ENCODE data around the gene ZNF407. TPM values are rescaled to one million over a fixed set of nuclear protein-coding genes. Genes with fewer than 3 reads are reported as not detected.

The ZNF407 gene
- total and polyA plus RNA-seq, 4 donors = 2.8 to 34.9 (median 9.5) TPM

- TF ChIP-seq, protein P1, sequence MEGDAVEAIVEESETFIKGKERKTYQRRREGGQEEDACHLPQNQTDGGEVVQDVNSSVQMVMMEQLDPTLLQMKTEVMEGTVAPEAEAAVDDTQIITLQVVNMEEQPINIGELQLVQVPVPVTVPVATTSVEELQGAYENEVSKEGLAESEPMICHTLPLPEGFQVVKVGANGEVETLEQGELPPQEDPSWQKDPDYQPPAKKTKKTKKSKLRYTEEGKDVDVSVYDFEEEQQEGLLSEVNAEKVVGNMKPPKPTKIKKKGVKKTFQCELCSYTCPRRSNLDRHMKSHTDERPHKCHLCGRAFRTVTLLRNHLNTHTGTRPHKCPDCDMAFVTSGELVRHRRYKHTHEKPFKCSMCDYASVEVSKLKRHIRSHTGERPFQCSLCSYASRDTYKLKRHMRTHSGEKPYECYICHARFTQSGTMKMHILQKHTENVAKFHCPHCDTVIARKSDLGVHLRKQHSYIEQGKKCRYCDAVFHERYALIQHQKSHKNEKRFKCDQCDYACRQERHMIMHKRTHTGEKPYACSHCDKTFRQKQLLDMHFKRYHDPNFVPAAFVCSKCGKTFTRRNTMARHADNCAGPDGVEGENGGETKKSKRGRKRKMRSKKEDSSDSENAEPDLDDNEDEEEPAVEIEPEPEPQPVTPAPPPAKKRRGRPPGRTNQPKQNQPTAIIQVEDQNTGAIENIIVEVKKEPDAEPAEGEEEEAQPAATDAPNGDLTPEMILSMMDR (IDR thresholded peaks at IDR 0.05; ENCODE audit: control extremely low read depth, extremely low read depth) = no peak
- Histone ChIP-seq H3K9me3 (ENCODE audit: control insufficient read depth in 4 of 4, insufficient read depth in 3 of 4, low read length in 3 of 4) (no peaks in the 10 kb centered on the region), H3K4me1 (ENCODE audit: control insufficient read depth in 5 of 5, insufficient read depth in 5 of 5, low read length in 5 of 5) (peaks cover 0 to 3% (median 0%) of the 10 kb centered on the region in 5 donors), H3K27me3 (ENCODE audit: control insufficient read depth in 3 of 3, insufficient read depth in 3 of 3, low read length in 2 of 3) (no peaks in the 10 kb centered on the region), H3K27ac (ENCODE audit: low read depth in 1 of 2, low read length in 1 of 2) (no peak overlapping the region), H3K4me3 (no peak overlapping the region), H3K9ac (ENCODE audit: insufficient read depth in 1 of 2, low read length in 2 of 2) (no peak overlapping the region), H3K36me3 (ENCODE audit: control insufficient read depth in 4 of 4, insufficient read depth in 4 of 4, low read length in 4 of 4) (peaks cover 0 to 3% (median under 1%) of the 10 kb centered on the region in 4 donors)
- WGBS, 2 donors = 94 to 98% methylated on average over 3 of the region's 3 CpGs
- no peak for DNase-seq
- no peak for ATAC-seq (ENCODE audit: insufficient read depth, low FRiP score)
Measured at GRCh38 chr18:74873629-74874028, 276.0 kb downstream of the ZNF407 start.

GRCh38 chr18:74874351-74874750, 276.7 kb downstream of the ZNF407 start:
- Histone ChIP-seq H3K9ac (ENCODE audit: insufficient read depth in 1 of 2, low read length in 2 of 2) (no peak overlapping the region), H3K4me3 (no peak overlapping the region), H3K36me3 (ENCODE audit: control insufficient read depth in 4 of 4, insufficient read depth in 4 of 4, low read length in 4 of 4) (peaks cover 0 to 3% (median under 1%) of the 10 kb centered on the region in 4 donors), H3K27ac (ENCODE audit: low read depth in 1 of 2, low read length in 1 of 2) (no peak overlapping the region), H3K27me3 (ENCODE audit: control insufficient read depth in 3 of 3, insufficient read depth in 3 of 3, low read length in 2 of 3) (no peaks in the 10 kb centered on the region), H3K4me1 (ENCODE audit: control insufficient read depth in 5 of 5, insufficient read depth in 5 of 5, low read length in 5 of 5) (peaks cover 0 to 3% (median 0%) of the 10 kb centered on the region in 5 donors), H3K9me3 (ENCODE audit: control insufficient read depth in 4 of 4, insufficient read depth in 3 of 4, low read length in 3 of 4) (no peaks in the 10 kb centered on the region)
- TF ChIP-seq, protein P1 (IDR thresholded peaks at IDR 0.05; ENCODE audit: control extremely low read depth, extremely low read depth) = no peak
- DNase-seq (no peak), ATAC-seq (ENCODE audit: insufficient read depth, low FRiP score) (no peak)
- 93 to 98% methylated on average over 5 of the region's 5 CpGs for WGBS, 2 donors

DNA sequence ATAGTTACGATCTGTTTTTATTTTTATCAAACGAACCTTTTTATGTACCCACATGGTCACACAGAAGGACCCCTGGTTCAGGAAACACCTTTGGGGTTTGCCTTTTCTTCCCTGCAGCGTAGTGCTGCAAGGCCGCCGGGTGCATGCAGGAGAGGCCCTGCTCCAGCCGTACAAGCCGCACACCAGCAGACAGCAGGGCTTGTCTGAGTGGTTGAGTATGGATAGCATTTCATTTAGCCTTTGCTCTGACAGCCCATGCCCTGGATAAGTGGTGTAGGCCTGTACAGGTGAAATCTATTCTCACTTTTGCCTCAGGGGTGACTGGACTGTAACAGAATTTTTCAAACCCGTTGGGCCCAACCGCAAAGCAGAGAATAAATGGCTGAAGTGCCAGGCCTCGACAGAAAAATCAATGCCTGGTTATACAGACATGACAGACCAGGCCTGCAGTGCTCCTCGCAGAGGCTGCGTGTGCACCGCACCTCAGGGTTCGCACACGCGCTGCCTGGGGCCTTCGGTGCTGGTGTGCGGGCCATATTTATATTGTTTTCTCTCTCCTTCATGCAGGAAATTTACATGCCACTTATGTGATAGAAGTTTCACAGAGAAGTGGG, 279.1 kb downstream of the ZNF407 start:
- H3K36me3 ChIP-seq (ENCODE audit: control insufficient read depth in 4 of 4, insufficient read depth in 4 of 4, low read length in 4 of 4) = peaks cover 0 to 8% (median 5%) of the 10 kb centered on the region in 4 donors
- no peak overlapping the region for H3K9ac ChIP-seq (ENCODE audit: insufficient read depth in 1 of 2, low read length in 2 of 2)
- TF ChIP-seq, protein P1 (IDR thresholded peaks at IDR 0.05; ENCODE audit: control extremely low read depth, extremely low read depth) = no peak
- ATAC-seq (ENCODE audit: insufficient read depth, low FRiP score) (no peak), DNase-seq (no peak)
- no peak overlapping the region for H3K4me3 ChIP-seq
- no peaks in the 10 kb centered on the region for H3K9me3 ChIP-seq (ENCODE audit: control insufficient read depth in 4 of 4, insufficient read depth in 3 of 4, low read length in 3 of 4)
- 97 to 98% methylated on average over 18 of the region's 18 CpGs for WGBS, 2 donors
- H3K4me1 ChIP-seq (ENCODE audit: control insufficient read depth in 5 of 5, insufficient read depth in 5 of 5, low read length in 5 of 5) = peaks cover 0 to 3% (median 0%) of the 10 kb centered on the region in 5 donors
- no peak overlapping the region for H3K27ac ChIP-seq (ENCODE audit: low read depth in 1 of 2, low read length in 1 of 2)
- no peaks in the 10 kb centered on the region for H3K27me3 ChIP-seq (ENCODE audit: control insufficient read depth in 3 of 3, insufficient read depth in 3 of 3, low read length in 2 of 3)

GRCh38 chr18:74878267-74878666, 280.6 kb downstream of the ZNF407 start:
- peaks cover 0 to 14% (median 5%) of the 10 kb centered on the region in 4 donors for H3K36me3 ChIP-seq (ENCODE audit: control insufficient read depth in 4 of 4, insufficient read depth in 4 of 4, low read length in 4 of 4)
- no peak overlapping the region for H3K27ac ChIP-seq (ENCODE audit: low read depth in 1 of 2, low read length in 1 of 2)
- no peak overlapping the region for H3K4me3 ChIP-seq
- no peak overlapping the region for H3K9ac ChIP-seq (ENCODE audit: insufficient read depth in 1 of 2, low read length in 2 of 2)
- no peak for ATAC-seq (ENCODE audit: insufficient read depth, low FRiP score)
- H3K9me3 ChIP-seq (ENCODE audit: control insufficient read depth in 4 of 4, insufficient read depth in 3 of 4, low read length in 3 of 4) = no peaks in the 10 kb centered on the region
- no peak for DNase-seq
- peaks cover 0 to 3% (median 0%) of the 10 kb centered on the region in 5 donors for H3K4me1 ChIP-seq (ENCODE audit: control insufficient read depth in 5 of 5, insufficient read depth in 5 of 5, low read length in 5 of 5)
- WGBS, 2 donors = 97 to 98% methylated on average over 6 of the region's 6 CpGs
- TF ChIP-seq, protein P1 (IDR thresholded peaks at IDR 0.05; ENCODE audit: control extremely low read depth, extremely low read depth) = no peak
- H3K27me3 ChIP-seq (ENCODE audit: control insufficient read depth in 3 of 3, insufficient read depth in 3 of 3, low read length in 2 of 3) = no peaks in the 10 kb centered on the region
